Upper lobe of right lung (tissue), 1 donor: ENCODE measurements around the gene CD58. TPM values are rescaled to one million over a fixed set of nuclear protein-coding genes. Genes with fewer than 3 reads are reported as not detected.

ENCODE experiments used
- ATAC-seq: fragments of 200-7000 bp; cut with Tn5 transposase; one replicate; pipeline ENCODE4 v1.9.1; 2020; ENCODE audit warnings: mild to moderate bottlenecking, moderate library complexity
- DNase-seq: peaks from one replicate; pipeline ENCODE4 v3.0.0-alpha.2; 2020
- H3K27ac ChIP-seq: fragments of 200-600 bp; one replicate; pipeline ENCODE4 v1.8.0; 2022
- H3K27me3 ChIP-seq: fragments of 200-600 bp; one replicate; pipeline ENCODE4 v1.8.0; 2022; ENCODE audit warnings: mild to moderate bottlenecking
- H3K36me3 ChIP-seq: fragments of 200-600 bp; one replicate; pipeline ENCODE4 v1.8.0; 2022
- H3K4me1 ChIP-seq: fragments of 200-600 bp; one replicate; pipeline ENCODE4 v1.8.0; 2022
- H3K4me3 ChIP-seq: fragments of 200-600 bp; one replicate; pipeline ENCODE4 v1.8.0; 2022; ENCODE audit warnings: mild to moderate bottlenecking
- H3K9me3 ChIP-seq: fragments of 200-600 bp; one replicate; pipeline ENCODE4 v1.8.0; 2022
- CTCF ChIP-seq: fragments of 200-600 bp; IDR thresholded peaks from one replicate; pipeline ENCODE4 v1.8.0; 2022; ENCODE audit warnings: antibody characterized with exemption
- intact Hi-C: fragments of 100-400 bp; cut with DNase I; formaldehyde crosslinking; loops from one replicate; pipeline ENCODE4 v1.11.0; 2022
- total RNA-seq: library from RNA; stranded (reverse); fragmentation: NEBNext Ultra II Directional; extraction: Animal tissue kit (Norgen Biotek cat#: 25700); gene quantifications from one replicate; pipeline ENCODE4 v1.2.1, GENCODE V29; 2021
- donor health status: DM: no; HTN: yes; CAD: no; lungs with severe emphysema.

Gene CD58
- total RNA-seq, 1 donor from 2014 or later = 33.2 TPM

GRCh38 chr1:116477429-116477828, 93.4 kb downstream of the CD58 start:
- intact Hi-C loops = no loop called here
- Histone ChIP-seq H3K4me1 (no peaks in the 10 kb centered on the region), H3K4me3 (no peak overlapping the region), H3K9me3 (no peaks in the 10 kb centered on the region), H3K27ac (no peak overlapping the region), H3K27me3 (no peaks in the 10 kb centered on the region), H3K36me3 (no peaks in the 10 kb centered on the region)
- no peak for DNase-seq
- TF ChIP-seq CTCF = no peak
- no peak for ATAC-seq

- H3K9me3 ChIP-seq = no peaks in the 10 kb centered on the region
- DNase-seq = no peak
- ATAC-seq = no peak
- intact Hi-C loops = no loop called here
- no peak for TF ChIP-seq CTCF
- H3K36me3 ChIP-seq = no peaks in the 10 kb centered on the region
- no peaks in the 10 kb centered on the region for H3K27me3 ChIP-seq
- H3K4me3 ChIP-seq = no peak overlapping the region
- H3K27ac ChIP-seq = no peak overlapping the region
- no peaks in the 10 kb centered on the region for H3K4me1 ChIP-seq
These were observed 94.5 kb downstream of the CD58 start for GRCh38 chr1:116476321-116476720.

GRCh38 chr1:116475850-116476218, 95.0 kb downstream of the CD58 start:
- no peak for ATAC-seq
- no peak for TF ChIP-seq CTCF
- H3K4me3 ChIP-seq = no peak overlapping the region
- H3K36me3 ChIP-seq = no peaks in the 10 kb centered on the region
- intact Hi-C loops = no loop called here
- DNase-seq = no peak
- no peaks in the 10 kb centered on the region for H3K4me1 ChIP-seq
- no peaks in the 10 kb centered on the region for H3K9me3 ChIP-seq
- no peak overlapping the region for H3K27ac ChIP-seq
- no peaks in the 10 kb centered on the region for H3K27me3 ChIP-seq

- Histone ChIP-seq H3K9me3 (no peaks in the 10 kb centered on the region), H3K36me3 (no peaks in the 10 kb centered on the region), H3K27ac (no peak overlapping the region), H3K4me1 (no peaks in the 10 kb centered on the region), H3K27me3 (no peaks in the 10 kb centered on the region), H3K4me3 (no peak overlapping the region)
- intact Hi-C loops = no loop called here
- no peak for TF ChIP-seq CTCF
- DNase-seq (no peak), ATAC-seq (no peak)
These were observed 95.6 kb downstream of the CD58 start for GRCh38 chr1:116474921-116475849.

GRCh38 chr1:116472431-116472961, 98.3 kb downstream of the CD58 start:
- no peak for TF ChIP-seq CTCF
- intact Hi-C loops = no loop called here
- Histone ChIP-seq H3K9me3 (no peaks in the 10 kb centered on the region), H3K27ac (no peak overlapping the region), H3K27me3 (no peaks in the 10 kb centered on the region), H3K36me3 (no peaks in the 10 kb centered on the region), H3K4me1 (no peaks in the 10 kb centered on the region), H3K4me3 (no peak overlapping the region)
- ATAC-seq = no peak
- DNase-seq = no peak
